GM21717 (cell line): ENCODE measurements around the gene IL22RA2.
A peak's percentile ranks its signal among the peaks of the same experiment; 100 is the strongest.
"Not testable (repeated sequence)": the region's sequence is repeated elsewhere in the genome, so short reads cannot be mapped to it uniquely, and the experiment has no call there.

Experiments
- ATAC-seq: cut with Tn5 transposase; IDR thresholded peaks from one replicate; pipeline ENCODE4 v1.9.1; 2021; ENCODE audit warnings: mild to moderate bottlenecking, moderate library complexity; ENCODE audit not compliant: unreplicated experiment

The IL22RA2 gene

GRCh38 chr6:137126875-137127485, 46.5 kb downstream of the IL22RA2 start:
- ATAC-seq: no peak

GRCh38 chr6:137123078-137123477, 50.4 kb downstream of the IL22RA2 start:
- no peak for ATAC-seq

GRCh38 chr6:137122612-137123011, 50.8 kb downstream of the IL22RA2 start:
- no peak for ATAC-seq

GRCh38 chr6:137121401-137121997, 51.9 kb downstream of the IL22RA2 start:
- ATAC-seq: peak; percentile 65

GRCh38 chr6:137120748-137121147, 52.7 kb downstream of the IL22RA2 start:
- ATAC-seq: no peak

GRCh38 chr6:137119196-137120104, 54.0 kb downstream of the IL22RA2 start:
- no peak for ATAC-seq

- no peak for ATAC-seq
Measured at GRCh38 chr6:137117581-137117980, 55.9 kb downstream of the IL22RA2 start.

GRCh38 chr6:137116807-137117206, 56.6 kb downstream of the IL22RA2 start:
- no peak for ATAC-seq

- ATAC-seq: no peak
Measured at GRCh38 chr6:137115658-137116057, 57.8 kb downstream of the IL22RA2 start.

GRCh38 chr6:137112067-137112355, 61.4 kb downstream of the IL22RA2 start:
- ATAC-seq: no peak

GRCh38 chr6:137111296-137112066, 62.0 kb downstream of the IL22RA2 start:
- no peak for ATAC-seq

GRCh38 chr6:137107767-137108105, 65.7 kb downstream of the IL22RA2 start:
- ATAC-seq: no peak

GRCh38 chr6:137107047-137107766, 66.2 kb downstream of the IL22RA2 start:
- not testable (repeated sequence) for ATAC-seq

GRCh38 chr6:137106183-137106582, 67.3 kb downstream of the IL22RA2 start:
- no peak for ATAC-seq

GRCh38 chr6:137105375-137105774, 68.1 kb downstream of the IL22RA2 start:
- no peak for ATAC-seq

GRCh38 chr6:137104926-137105325, 68.5 kb downstream of the IL22RA2 start:
- no peak for ATAC-seq

GRCh38 chr6:137102851-137103492, 70.5 kb downstream of the IL22RA2 start:
- peak; percentile 93 for ATAC-seq

- ATAC-seq: no peak
Measured at GRCh38 chr6:137102050-137102848, 71.2 kb downstream of the IL22RA2 start.

GRCh38 chr6:137099689-137100403, 73.6 kb downstream of the IL22RA2 start:
- no peak for ATAC-seq
